ENCODE results near the gene TBXAS1.

DNA sequence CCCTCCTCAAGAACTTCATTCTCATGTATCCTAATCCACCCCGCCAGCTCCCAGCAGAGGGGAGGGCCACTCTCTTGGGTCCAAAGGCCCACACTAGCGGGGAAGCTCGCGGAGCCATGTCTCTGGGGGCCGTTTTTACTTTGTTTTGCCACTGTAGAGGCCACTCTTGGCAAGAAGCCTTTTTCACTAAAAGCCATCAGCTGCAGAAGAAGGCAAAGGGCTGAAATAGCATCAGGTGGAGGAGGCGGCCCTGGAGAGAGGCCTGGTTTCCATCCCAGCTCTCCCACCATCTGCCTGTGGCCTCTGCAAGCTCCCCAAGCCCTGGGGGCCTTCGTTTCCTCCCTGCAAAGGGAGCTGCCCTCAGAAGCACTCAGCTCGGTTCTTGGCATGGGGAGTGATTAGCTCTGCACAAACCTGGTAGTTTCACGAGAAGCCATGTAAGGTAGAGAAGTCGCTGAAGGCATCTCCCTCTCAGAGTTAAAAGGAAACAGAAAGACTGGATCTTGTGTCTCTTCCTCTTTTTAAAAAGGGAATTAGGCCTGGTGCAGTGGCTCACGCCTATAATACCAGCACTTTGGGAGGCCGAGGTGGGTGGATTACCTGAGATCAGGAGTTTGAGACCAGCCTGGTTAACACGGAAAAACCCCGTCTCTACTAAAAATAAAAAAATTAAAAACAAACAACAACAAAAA, 163.4 kb downstream of the TBXAS1 start:
- TF ChIP-seq, protein P1, sequence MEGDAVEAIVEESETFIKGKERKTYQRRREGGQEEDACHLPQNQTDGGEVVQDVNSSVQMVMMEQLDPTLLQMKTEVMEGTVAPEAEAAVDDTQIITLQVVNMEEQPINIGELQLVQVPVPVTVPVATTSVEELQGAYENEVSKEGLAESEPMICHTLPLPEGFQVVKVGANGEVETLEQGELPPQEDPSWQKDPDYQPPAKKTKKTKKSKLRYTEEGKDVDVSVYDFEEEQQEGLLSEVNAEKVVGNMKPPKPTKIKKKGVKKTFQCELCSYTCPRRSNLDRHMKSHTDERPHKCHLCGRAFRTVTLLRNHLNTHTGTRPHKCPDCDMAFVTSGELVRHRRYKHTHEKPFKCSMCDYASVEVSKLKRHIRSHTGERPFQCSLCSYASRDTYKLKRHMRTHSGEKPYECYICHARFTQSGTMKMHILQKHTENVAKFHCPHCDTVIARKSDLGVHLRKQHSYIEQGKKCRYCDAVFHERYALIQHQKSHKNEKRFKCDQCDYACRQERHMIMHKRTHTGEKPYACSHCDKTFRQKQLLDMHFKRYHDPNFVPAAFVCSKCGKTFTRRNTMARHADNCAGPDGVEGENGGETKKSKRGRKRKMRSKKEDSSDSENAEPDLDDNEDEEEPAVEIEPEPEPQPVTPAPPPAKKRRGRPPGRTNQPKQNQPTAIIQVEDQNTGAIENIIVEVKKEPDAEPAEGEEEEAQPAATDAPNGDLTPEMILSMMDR (conservative IDR thresholded peaks at IDR 0.05) = no peak
- no peak for TF ChIP-seq ZFX (IDR thresholded peaks at IDR 0.05)
